HepG2 (cell line): ENCODE measurements around the gene RNF114.

Experiments
- CTCF ChIP-seq: sonication (generic); formaldehyde crosslinking; IDR thresholded peaks from 2 replicates; pipeline ENCODE4 v1.5.0; 2020; ENCODE audit warnings: mild to moderate bottlenecking, missing genetic modification reagents, moderate library complexity
- JUN ChIP-seq: sonication (generic); formaldehyde crosslinking; IDR thresholded peaks from 2 replicates; pipeline ENCODE4 v1.4.0; 2020; ENCODE audit warnings: mild to moderate bottlenecking, missing genetic modification reagents
- NFYB ChIP-seq: sonication (generic); formaldehyde crosslinking; IDR thresholded peaks from 2 replicates; pipeline ENCODE4 v1.4.0; 2020; ENCODE audit warnings: missing genetic modification reagents
- POLR2AphosphoS5 ChIP-seq: IDR thresholded peaks from 2 replicates; pipeline ENCODE4 v1.6.1; 2012; ENCODE audit warnings: low read depth, low read length
- SAP130 ChIP-seq: IDR thresholded peaks from 2 replicates; pipeline ENCODE4 v1.6.1; 2016; ENCODE audit warnings: low read depth
- TERF1 ChIP-seq: sonication (generic); formaldehyde crosslinking; IDR thresholded peaks from 2 replicates; pipeline ENCODE4 v1.8.0; 2022; ENCODE audit warnings: mild to moderate bottlenecking, missing genetic modification reagents, moderate library complexity
- ZBTB34 ChIP-seq: sonication (generic); formaldehyde crosslinking; IDR thresholded peaks from 2 replicates; pipeline ENCODE4 v1.8.0; 2022; ENCODE audit warnings: mild to moderate bottlenecking, missing genetic modification reagents

- no peak for TF ChIP-seq CTCF (CRISPR knock-in tag)
- TF ChIP-seq JUN, result no peak
- no peak for TF ChIP-seq POLR2AphosphoS5
- TF ChIP-seq ZBTB34 (CRISPR knock-in tag), result no peak
- TF ChIP-seq NFYB (CRISPR knock-in tag), result no peak
- no peak for TF ChIP-seq SAP130 (CRISPR knock-in tag)
- TF ChIP-seq TERF1 (CRISPR knock-in tag), result no peak
Observed at GRCh38 chr20:49886571-49887213, 49.5 kb upstream of the RNF114 start.
